ENCODE results near the gene CCNH. TPM values are rescaled to one million over a fixed set of nuclear protein-coding genes. Genes with fewer than 3 reads are reported as not detected.

CCNH gene
- total and polyA plus RNA-seq, 5 donors from 2014 or later = 60.0 to 393 (median 63.6) TPM

GRCh38 chr5:87413343-87413645 lies 564 bp upstream of the CCNH start:
- H3K27ac Mint-ChIP-seq = peak overlapping the region; percentile 98 to 100 (median 99)
- no peaks in the 10 kb centered on the region for H3K9me3 Mint-ChIP-seq
- ATAC-seq (ENCODE audit: low read depth in 2 of 2) (no peak), DNase-seq (no peak)
- no peaks in the 10 kb centered on the region for H3K27me3 Mint-ChIP-seq
- Histone ChIP-seq H3K27me3 (ENCODE audit: control insufficient read depth, insufficient read depth, low read length) (no peaks in the 10 kb centered on the region), H3K4me3 (ENCODE audit: low read depth, low read length) (peak overlapping the region; percentile 99), H3K36me3 (ENCODE audit: control insufficient read depth, insufficient read depth, low read length) (peaks cover 22% of the 10 kb centered on the region), H3K4me1 (ENCODE audit: control insufficient read depth, insufficient read depth, low read length, poor library complexity, severe bottlenecking) (peaks cover 41% of the 10 kb centered on the region), H3K27ac (ENCODE audit: insufficient read depth, low read length, poor library complexity, severe bottlenecking) (peak overlapping the region; percentile 98), H3K9me3 (ENCODE audit: control insufficient read depth in 2 of 2, low read length in 2 of 2) (no peaks in the 10 kb centered on the region)
- H3K4me1 Mint-ChIP-seq = peaks cover 14 to 46% (median 28%) of the 10 kb centered on the region in 4 donors
- H3K4me3 Mint-ChIP-seq = peak overlapping the region; percentile 90 to 98 (median 94)
- H3K36me3 Mint-ChIP-seq = peaks cover 6% of the 10 kb centered on the region

GRCh38 chr5:87411973-87412629 lies 629 bp downstream of the CCNH start:
- peak overlapping the region; percentile 90 to 98 (median 94) for H3K4me3 Mint-ChIP-seq
- Histone ChIP-seq H3K27ac (ENCODE audit: insufficient read depth, low read length, poor library complexity, severe bottlenecking) (peak overlapping the region; percentile 98), H3K9me3 (ENCODE audit: control insufficient read depth in 2 of 2, low read length in 2 of 2) (no peaks in the 10 kb centered on the region), H3K4me1 (ENCODE audit: control insufficient read depth, insufficient read depth, low read length, poor library complexity, severe bottlenecking) (peaks cover 48% of the 10 kb centered on the region), H3K36me3 (ENCODE audit: control insufficient read depth, insufficient read depth, low read length) (peaks cover 34% of the 10 kb centered on the region), H3K4me3 (ENCODE audit: low read depth, low read length) (peak overlapping the region; percentile 99), H3K27me3 (ENCODE audit: control insufficient read depth, insufficient read depth, low read length) (no peaks in the 10 kb centered on the region)
- H3K36me3 Mint-ChIP-seq = peaks cover 18% of the 10 kb centered on the region
- H3K9me3 Mint-ChIP-seq = no peaks in the 10 kb centered on the region
- DNase-seq (peak in 1 of 3 donors; percentile 56), ATAC-seq (ENCODE audit: low read depth in 2 of 2) (peak; percentile 16 to 22)
- H3K27ac Mint-ChIP-seq = peak overlapping the region; percentile 98 to 100 (median 99)
- H3K27me3 Mint-ChIP-seq = no peaks in the 10 kb centered on the region
- peaks cover 21 to 57% (median 37%) of the 10 kb centered on the region in 4 donors for H3K4me1 Mint-ChIP-seq

- DNase-seq = peak in 1 of 3 donors; percentile 52
- peaks cover 21% of the 10 kb centered on the region for H3K36me3 Mint-ChIP-seq
These were observed 1.2 kb downstream of the CCNH start for GRCh38 chr5:87411586-87411972.

GRCh38 chr5:87410931-87411330 lies 1.8 kb downstream of the CCNH start:
- H3K27me3 Mint-ChIP-seq = no peaks in the 10 kb centered on the region
- Histone ChIP-seq H3K27me3 (ENCODE audit: control insufficient read depth, insufficient read depth, low read length) (no peaks in the 10 kb centered on the region), H3K9me3 (ENCODE audit: control insufficient read depth in 2 of 2, low read length in 2 of 2) (no peaks in the 10 kb centered on the region), H3K36me3 (ENCODE audit: control insufficient read depth, insufficient read depth, low read length) (peaks cover 46% of the 10 kb centered on the region), H3K4me1 (ENCODE audit: control insufficient read depth, insufficient read depth, low read length, poor library complexity, severe bottlenecking) (peaks cover 48% of the 10 kb centered on the region), H3K4me3 (ENCODE audit: low read depth, low read length) (peak overlapping the region; percentile 99), H3K27ac (ENCODE audit: insufficient read depth, low read length, poor library complexity, severe bottlenecking) (peak overlapping the region; percentile 98)
- peaks cover 25% of the 10 kb centered on the region for H3K36me3 Mint-ChIP-seq
- H3K4me1 Mint-ChIP-seq = peaks cover 21 to 69% (median 49%) of the 10 kb centered on the region in 4 donors
- H3K9me3 Mint-ChIP-seq = no peaks in the 10 kb centered on the region
- DNase-seq (no peak), ATAC-seq (ENCODE audit: low read depth in 2 of 2) (no peak)
- H3K27ac Mint-ChIP-seq = peak overlapping the region; percentile 85 to 99 (median 92)
- peak overlapping the region; percentile 79 to 98 (median 91) for H3K4me3 Mint-ChIP-seq

More at GRCh38 chr5:87411586-87411972, 1.2 kb downstream of the CCNH start:
- H3K4me3 Mint-ChIP-seq = peak overlapping the region; percentile 90 to 98 (median 94)
- no peaks in the 10 kb centered on the region for H3K27me3 ChIP-seq (ENCODE audit: control insufficient read depth, insufficient read depth, low read length)
- peak overlapping the region; percentile 99 for H3K4me3 ChIP-seq (ENCODE audit: low read depth, low read length)
- H3K4me1 ChIP-seq (ENCODE audit: control insufficient read depth, insufficient read depth, low read length, poor library complexity, severe bottlenecking) = peaks cover 48% of the 10 kb centered on the region
- H3K27me3 Mint-ChIP-seq = no peaks in the 10 kb centered on the region
- H3K9me3 ChIP-seq (ENCODE audit: control insufficient read depth in 2 of 2, low read length in 2 of 2) = no peaks in the 10 kb centered on the region
- peak overlapping the region; percentile 98 for H3K27ac ChIP-seq (ENCODE audit: insufficient read depth, low read length, poor library complexity, severe bottlenecking)
- peaks cover 21 to 62% (median 42%) of the 10 kb centered on the region in 4 donors for H3K4me1 Mint-ChIP-seq
- no peak for ATAC-seq (ENCODE audit: low read depth in 2 of 2)
- H3K9me3 Mint-ChIP-seq = no peaks in the 10 kb centered on the region
- H3K27ac Mint-ChIP-seq = peak overlapping the region; percentile 98 to 100 (median 99)
- peaks cover 39% of the 10 kb centered on the region for H3K36me3 ChIP-seq (ENCODE audit: control insufficient read depth, insufficient read depth, low read length)

GRCh38 chr5:87408204-87408603 lies 4.5 kb downstream of the CCNH start:
- Histone ChIP-seq H3K4me3 (ENCODE audit: low read depth, low read length) (peak overlapping the region; percentile 45), H3K9me3 (ENCODE audit: control insufficient read depth in 2 of 2, low read length in 2 of 2) (no peaks in the 10 kb centered on the region), H3K4me1 (ENCODE audit: control insufficient read depth, insufficient read depth, low read length, poor library complexity, severe bottlenecking) (peaks cover 43% of the 10 kb centered on the region), H3K27ac (ENCODE audit: insufficient read depth, low read length, poor library complexity, severe bottlenecking) (peak overlapping the region; percentile 98), H3K27me3 (ENCODE audit: control insufficient read depth, insufficient read depth, low read length) (no peaks in the 10 kb centered on the region), H3K36me3 (ENCODE audit: control insufficient read depth, insufficient read depth, low read length) (peaks cover 67% of the 10 kb centered on the region)
- DNase-seq = no peak
- no peak for ATAC-seq (ENCODE audit: low read depth in 2 of 2)
- Mint-ChIP-seq H3K9me3 (no peaks in the 10 kb centered on the region), H3K36me3 (peaks cover 37% of the 10 kb centered on the region), H3K27me3 (no peaks in the 10 kb centered on the region), H3K4me1 (peaks cover 30 to 74% (median 60%) of the 10 kb centered on the region in 4 donors), H3K27ac (peak overlapping the region in 2 of 3 donors; percentile 66 to 88), H3K4me3 (peak overlapping the region; percentile 23 to 89 (median 44))

- DNase-seq = no peak
- H3K4me3 Mint-ChIP-seq = peak overlapping the region in 3 of 4 donors; percentile 0 to 6 (median 0)
- Histone ChIP-seq H3K36me3 (ENCODE audit: control insufficient read depth, insufficient read depth, low read length) (peaks cover 89% of the 10 kb centered on the region), H3K27ac (ENCODE audit: insufficient read depth, low read length, poor library complexity, severe bottlenecking) (no peak overlapping the region), H3K4me3 (ENCODE audit: low read depth, low read length) (no peak overlapping the region), H3K9me3 (ENCODE audit: control insufficient read depth in 2 of 2, low read length in 2 of 2) (no peaks in the 10 kb centered on the region), H3K4me1 (ENCODE audit: control insufficient read depth, insufficient read depth, low read length, poor library complexity, severe bottlenecking) (peaks cover 26% of the 10 kb centered on the region), H3K27me3 (ENCODE audit: control insufficient read depth, insufficient read depth, low read length) (no peaks in the 10 kb centered on the region)
- peaks cover 20 to 54% (median 47%) of the 10 kb centered on the region in 4 donors for H3K4me1 Mint-ChIP-seq
- H3K27ac Mint-ChIP-seq = peak overlapping the region; percentile 79 to 88 (median 88)
- H3K27me3 Mint-ChIP-seq = no peaks in the 10 kb centered on the region
- H3K9me3 Mint-ChIP-seq = no peaks in the 10 kb centered on the region
- peaks cover 48% of the 10 kb centered on the region for H3K36me3 Mint-ChIP-seq
- ATAC-seq (ENCODE audit: low read depth in 2 of 2) = no peak
These were observed 7.1 kb downstream of the CCNH start for GRCh38 chr5:87405472-87406155.

- ATAC-seq (ENCODE audit: low read depth in 2 of 2) (no peak), DNase-seq (no peak)
- Mint-ChIP-seq H3K4me3 (no peak overlapping the region), H3K27me3 (no peaks in the 10 kb centered on the region), H3K27ac (peak overlapping the region in 1 of 3 donors; percentile 88), H3K4me1 (peaks cover 24 to 54% (median 53%) of the 10 kb centered on the region in 4 donors), H3K9me3 (no peaks in the 10 kb centered on the region), H3K36me3 (peaks cover 53% of the 10 kb centered on the region)
- H3K4me3 ChIP-seq (ENCODE audit: low read depth, low read length) = no peak overlapping the region
- H3K9me3 ChIP-seq (ENCODE audit: control insufficient read depth in 2 of 2, low read length in 2 of 2) = no peaks in the 10 kb centered on the region
- H3K4me1 ChIP-seq (ENCODE audit: control insufficient read depth, insufficient read depth, low read length, poor library complexity, severe bottlenecking) = peaks cover 25% of the 10 kb centered on the region
- no peak overlapping the region for H3K27ac ChIP-seq (ENCODE audit: insufficient read depth, low read length, poor library complexity, severe bottlenecking)
- H3K27me3 ChIP-seq (ENCODE audit: control insufficient read depth, insufficient read depth, low read length) = no peaks in the 10 kb centered on the region
- peaks cover 82% of the 10 kb centered on the region for H3K36me3 ChIP-seq (ENCODE audit: control insufficient read depth, insufficient read depth, low read length)
These were observed 8.4 kb downstream of the CCNH start for GRCh38 chr5:87404359-87404758.
